HepG2 (cell line): ENCODE measurements around the gene VEGFB. TPM values are rescaled to one million over a fixed set of nuclear protein-coding genes. Genes with fewer than 3 reads are reported as not detected.

Experiments used
- DR1 ChIP-seq: sonication (generic); formaldehyde crosslinking; IDR thresholded peaks from 2 replicates; pipeline ENCODE4 v1.8.0; 2021; ENCODE audit warnings: mild to moderate bottlenecking, missing genetic modification reagents, inconsistent platforms
- HNRNPLL ChIP-seq: fragments of 200-400 bp; formaldehyde crosslinking; IDR thresholded peaks from 2 replicates; pipeline ENCODE4 v1.6.1; 2017; ENCODE audit warnings: mild to moderate bottlenecking, low read depth, low read length; ENCODE audit not compliant: poor library complexity, severe bottlenecking
- KDM6A ChIP-seq: IDR thresholded peaks from 2 replicates; pipeline ENCODE4 v1.6.1; 2016; ENCODE audit warnings: low read depth
- MAX ChIP-seq: IDR thresholded peaks from 2 replicates; pipeline ENCODE4 v1.6.1; 2012; ENCODE audit warnings: inconsistent platforms
- MLLT10 ChIP-seq: sonication (generic); formaldehyde crosslinking; IDR thresholded peaks from 2 replicates; pipeline ENCODE4 v1.4.0; 2020; ENCODE audit warnings: missing genetic modification reagents
- MTF1 ChIP-seq: sonication (generic); formaldehyde crosslinking; IDR thresholded peaks from 2 replicates; pipeline ENCODE4 v1.5.0; 2020; ENCODE audit warnings: missing genetic modification reagents
- NR2F2 ChIP-seq: IDR thresholded peaks from 2 replicates; pipeline ENCODE4 v1.6.1; 2012; ENCODE audit warnings: low read depth, inconsistent platforms, borderline replicate concordance
- PAWR ChIP-seq: sonication (generic); formaldehyde crosslinking; IDR thresholded peaks from 2 replicates; pipeline ENCODE4 v1.4.0; 2020; ENCODE audit warnings: missing genetic modification reagents, mild to moderate bottlenecking, borderline replicate concordance
- PAX8 ChIP-seq: sonication (generic); formaldehyde crosslinking; IDR thresholded peaks from 2 replicates; pipeline ENCODE4 v1.8.0; 2022; ENCODE audit warnings: mild to moderate bottlenecking, missing genetic modification reagents, borderline replicate concordance
- POGK ChIP-seq: sonication (generic); formaldehyde crosslinking; conservative IDR thresholded peaks from 2 replicates; pipeline ENCODE4 v1.8.0; 2022; ENCODE audit warnings: mild to moderate bottlenecking, moderate library complexity, missing genetic modification reagents
- SOX6 ChIP-seq, 2 experiments: fragments of 450-650 bp in 1 of 2; sonication (generic) in 1 of 2; formaldehyde crosslinking in 1 of 2; IDR thresholded peaks; 2 replicates each; pipeline versions ENCODE4 v1.4.0 to v1.6.1; 2017 to 2020; ENCODE audit warnings: antibody characterized with exemption in 1 of 2, mild to moderate bottlenecking in 1 of 2, missing genetic modification reagents in 1 of 2
- THAP9 ChIP-seq: sonication (generic); formaldehyde crosslinking; IDR thresholded peaks from 2 replicates; pipeline ENCODE4; 2020; ENCODE audit warnings: missing genetic modification reagents, mild to moderate bottlenecking, borderline replicate concordance
- TRIM24 ChIP-seq: sonication (generic); formaldehyde crosslinking; IDR thresholded peaks from 2 replicates; pipeline ENCODE4 v1.8.0; 2022; ENCODE audit warnings: mild to moderate bottlenecking, missing genetic modification reagents
- ZBTB7A ChIP-seq: sonication (generic); formaldehyde crosslinking; IDR thresholded peaks from 2 replicates; pipeline ENCODE4 v1.8.0; 2022; ENCODE audit warnings: mild to moderate bottlenecking, missing genetic modification reagents
- ZFP36L2 ChIP-seq: sonication (generic); formaldehyde crosslinking; IDR thresholded peaks from 2 replicates; pipeline ENCODE4 v1.4.0; 2020; ENCODE audit warnings: missing genetic modification reagents
- ZNF10 ChIP-seq: sonication (generic); formaldehyde crosslinking; IDR thresholded peaks from 2 replicates; pipeline ENCODE4 v1.4.0; 2020; ENCODE audit warnings: mild to moderate bottlenecking, low read depth, missing genetic modification reagents, borderline replicate concordance
- ZNF136 ChIP-seq: sonication (generic); formaldehyde crosslinking; IDR thresholded peaks from 2 replicates; pipeline ENCODE4 v1.8.1; 2022; ENCODE audit warnings: low read depth, mild to moderate bottlenecking, moderate library complexity, missing genetic modification reagents
- ZNF496 ChIP-seq: sonication (generic); formaldehyde crosslinking; IDR thresholded peaks from 2 replicates; pipeline ENCODE4 v1.8.1; 2023; ENCODE audit warnings: mild to moderate bottlenecking, moderate library complexity, missing genetic modification reagents; ENCODE audit not compliant: insufficient replicate concordance
- ZNF546 ChIP-seq: sonication (generic); formaldehyde crosslinking; conservative IDR thresholded peaks from 2 replicates; pipeline ENCODE4 v1.8.1; 2023; ENCODE audit warnings: mild to moderate bottlenecking, missing genetic modification reagents
- ZNF598 ChIP-seq: sonication (generic); formaldehyde crosslinking; IDR thresholded peaks from 2 replicates; pipeline ENCODE4 v1.5.1; 2020; ENCODE audit warnings: mild to moderate bottlenecking, missing genetic modification reagents, borderline replicate concordance
- ZNF776 ChIP-seq: sonication (generic); formaldehyde crosslinking; IDR thresholded peaks from 2 replicates; pipeline ENCODE4 v1.4.0; 2020; ENCODE audit warnings: mild to moderate bottlenecking, missing genetic modification reagents
- ZXDC ChIP-seq: sonication (generic); formaldehyde crosslinking; IDR thresholded peaks from 2 replicates; pipeline ENCODE4 v1.5.0; 2020; ENCODE audit warnings: mild to moderate bottlenecking, missing genetic modification reagents
- polyA plus RNA-seq, 8 experiments: library from polyadenylated mRNA; depleted of rRNA in 3 of 8; stranded (reverse) in 7 of 8; unstranded in 1 of 8; fragments of >200 nt; fragmentation: Illumina TruSeq in 4 of 8; extraction: Trizol in 4 of 8; gene quantifications; 2 replicates each; pipeline versions ENCODE4 v1.2.1 to v1.2.3, GENCODE V29; 2011 to 2016; ENCODE audit warnings: low read depth in 4 of 8, missing spikeins in 1 of 8, mixed read lengths in 1 of 8; ENCODE audit not compliant: insufficient read depth in 1 of 8
- total RNA-seq, 5 experiments: library from RNA; depleted of rRNA; stranded (reverse); fragments of >200 nt; fragmentation: Illumina TruSeq; extraction: Trizol; gene quantifications; 2 replicates each; pipeline ENCODE4 v1.2.3, GENCODE V29; 2016; ENCODE audit warnings: low read depth in 1 of 5

The VEGFB gene
- total and polyA plus RNA-seq, 2 of the 13 experiments (the other 11 are each of a cell fraction or from before 2014, with no cell fraction given), result 9.0 to 11.3 TPM

GRCh38 chr11:64240435-64241240, 6.3 kb downstream of the VEGFB start, which contains the start of gene FKBP2 (continued):
- TF ChIP-seq ZNF496 (CRISPR knock-in tag), result no peak
- no peak for TF ChIP-seq MLLT10 (CRISPR knock-in tag)
- TF ChIP-seq SOX6 (IDR thresholded peaks at IDR 0.05), result no peak
- TF ChIP-seq SOX6 (CRISPR knock-in tag; IDR thresholded peaks at IDR 0.05), result peak; percentile 31; the same call in 1 of the 2 replicates
- no peak for TF ChIP-seq HNRNPLL
- TF ChIP-seq KDM6A (CRISPR knock-in tag), result no peak; the same call in 1 of the 2 replicates
- TF ChIP-seq PAX8 (CRISPR knock-in tag), result no peak
- TF ChIP-seq ZNF598, result peak; percentile 40; the same call in 1 of the 2 replicates
- no peak for TF ChIP-seq THAP9 (CRISPR knock-in tag)
- TF ChIP-seq ZNF546 (CRISPR knock-in tag), result no peak; the same call in 1 of the 2 replicates
- peak; percentile 69; the same call in 1 of the 2 replicates for TF ChIP-seq ZNF776
- TF ChIP-seq ZNF10 (CRISPR knock-in tag), result no peak
- peak; percentile 77 for TF ChIP-seq ZBTB7A (CRISPR knock-in tag)
- no peak for TF ChIP-seq TRIM24 (CRISPR knock-in tag)
- peak; percentile 83 for TF ChIP-seq DR1 (CRISPR knock-in tag)
- TF ChIP-seq PAWR (CRISPR knock-in tag), result no peak
- TF ChIP-seq MTF1 (CRISPR knock-in tag), result no peak
- no peak for TF ChIP-seq ZFP36L2 (CRISPR knock-in tag)
- TF ChIP-seq ZXDC (CRISPR knock-in tag), result no peak
- TF ChIP-seq ZNF136, result peak; percentile 67; the same call in 1 of the 2 replicates
- no peak for TF ChIP-seq NR2F2
- peak; percentile 53 for TF ChIP-seq MAX
- peak; percentile 60; the same call in 1 of the 2 replicates for TF ChIP-seq POGK (CRISPR knock-in tag)
